DMS 273 (cell line): ENCODE measurements around the gene GM2A.
"Not testable (repeated sequence)": the region's sequence is repeated elsewhere in the genome, so short reads cannot be mapped to it uniquely, and the experiment has no call there.

ENCODE experiments used
- DNase-seq: peaks from one replicate; lab custom pipeline; 2025; ENCODE audit not compliant: unreplicated experiment; lab: John Stamatoyannopoulos, UW

GM2A gene

DNA sequence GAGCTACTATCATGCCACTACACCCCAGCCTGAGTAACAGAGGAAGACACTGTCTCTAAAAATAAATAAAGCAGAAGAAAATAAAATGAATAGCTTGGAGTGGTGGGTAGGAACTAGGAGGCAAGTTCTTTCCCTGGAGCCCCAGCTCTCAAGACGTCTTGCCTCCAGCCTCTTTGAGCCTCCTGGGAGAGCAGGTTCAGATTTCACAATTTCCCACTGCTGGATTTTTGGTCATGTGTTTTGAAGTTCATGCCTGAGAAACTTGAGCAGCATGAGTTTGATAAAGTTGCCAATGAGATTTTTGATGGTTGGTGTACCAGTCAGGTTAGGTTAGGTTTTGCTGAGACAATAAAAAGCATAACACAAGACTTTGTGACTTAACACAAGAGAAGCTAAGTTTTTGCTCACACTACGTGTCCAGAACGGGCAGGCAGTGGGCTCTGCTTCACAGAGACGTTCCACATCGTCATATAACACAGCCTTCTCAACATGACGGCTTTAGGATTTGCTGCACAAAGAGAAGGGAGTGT, 25.0 kb upstream of the GM2A start:
- DNase-seq, result no peak

GRCh38 chr5:151228986-151229385, 24.0 kb upstream of the GM2A start:
- DNase-seq, result no peak

DNA sequence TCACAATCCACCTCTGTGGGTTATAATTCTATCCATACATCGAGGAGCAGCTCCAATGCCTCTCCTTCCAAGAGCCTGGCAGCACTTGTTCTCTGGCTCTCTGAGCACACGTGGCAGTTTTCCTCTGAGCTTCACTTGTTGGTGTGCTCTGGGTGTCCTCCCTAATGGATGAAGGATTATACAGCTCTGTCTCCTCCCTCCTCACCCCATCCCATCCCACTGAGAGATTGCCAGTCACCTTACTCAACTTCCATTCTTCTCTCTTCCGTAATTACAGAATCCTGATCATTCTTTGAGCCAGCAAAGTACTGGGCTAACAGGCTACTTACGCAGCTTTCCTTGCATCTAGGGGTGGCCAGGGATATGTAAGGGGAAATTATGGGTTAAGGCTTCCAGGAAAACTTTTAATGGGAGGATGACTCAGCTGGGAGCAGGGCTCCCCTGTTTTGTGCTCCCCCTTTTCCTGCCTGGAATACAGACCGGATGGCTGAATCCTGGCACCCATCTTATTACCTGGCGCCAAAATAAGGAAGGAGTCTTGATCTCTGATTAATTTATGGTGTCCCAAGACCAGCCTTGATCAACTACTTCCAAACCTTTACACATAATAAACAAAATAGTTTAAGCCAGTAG, 22.8 kb upstream of the GM2A start:
- no peak for DNase-seq

DNA sequence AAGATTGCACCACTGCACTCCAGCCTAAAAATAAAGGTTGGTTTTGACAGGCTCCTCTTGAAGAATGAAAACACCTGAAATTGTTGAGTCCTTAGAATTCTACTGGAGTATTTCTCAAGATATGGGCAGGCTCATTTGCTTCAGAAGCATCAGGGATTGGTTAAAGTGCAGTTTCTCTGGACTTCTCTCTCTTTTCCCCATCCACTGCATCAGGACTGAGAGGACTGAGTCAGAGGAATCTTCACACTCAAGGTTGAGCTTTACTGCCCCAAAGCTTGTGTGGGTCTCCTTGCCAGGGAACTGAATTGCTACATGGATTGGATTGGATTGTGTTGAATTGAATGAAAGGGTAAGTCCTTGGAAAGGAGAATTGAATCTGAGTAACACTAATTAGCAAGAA, 21.6 kb upstream of the GM2A start:
- DNase-seq, result no peak

DNA sequence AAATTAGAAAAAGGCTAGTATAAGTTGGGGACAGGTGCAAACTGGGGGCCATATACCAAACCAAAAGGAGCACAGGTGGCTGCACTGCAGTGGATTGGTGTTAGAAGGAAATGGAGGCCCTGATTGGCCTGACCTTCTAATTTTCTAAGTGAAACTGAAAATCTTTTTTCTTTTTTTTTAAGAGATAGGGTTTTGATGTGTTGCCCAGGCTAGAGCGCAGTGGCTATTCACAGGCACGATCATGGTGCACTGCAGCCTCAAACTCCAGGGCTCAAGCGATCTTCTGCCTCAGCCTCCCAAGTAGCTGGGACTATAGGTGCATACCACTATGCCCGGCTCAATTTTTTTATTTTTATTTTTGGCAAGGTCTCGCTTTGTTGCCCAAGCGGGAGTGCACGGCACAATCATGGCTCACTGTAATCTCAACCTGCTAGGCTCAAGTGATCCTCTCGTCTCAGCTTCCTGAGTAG, 19.3 kb upstream of the GM2A start:
- DNase-seq, result no peak

DNA sequence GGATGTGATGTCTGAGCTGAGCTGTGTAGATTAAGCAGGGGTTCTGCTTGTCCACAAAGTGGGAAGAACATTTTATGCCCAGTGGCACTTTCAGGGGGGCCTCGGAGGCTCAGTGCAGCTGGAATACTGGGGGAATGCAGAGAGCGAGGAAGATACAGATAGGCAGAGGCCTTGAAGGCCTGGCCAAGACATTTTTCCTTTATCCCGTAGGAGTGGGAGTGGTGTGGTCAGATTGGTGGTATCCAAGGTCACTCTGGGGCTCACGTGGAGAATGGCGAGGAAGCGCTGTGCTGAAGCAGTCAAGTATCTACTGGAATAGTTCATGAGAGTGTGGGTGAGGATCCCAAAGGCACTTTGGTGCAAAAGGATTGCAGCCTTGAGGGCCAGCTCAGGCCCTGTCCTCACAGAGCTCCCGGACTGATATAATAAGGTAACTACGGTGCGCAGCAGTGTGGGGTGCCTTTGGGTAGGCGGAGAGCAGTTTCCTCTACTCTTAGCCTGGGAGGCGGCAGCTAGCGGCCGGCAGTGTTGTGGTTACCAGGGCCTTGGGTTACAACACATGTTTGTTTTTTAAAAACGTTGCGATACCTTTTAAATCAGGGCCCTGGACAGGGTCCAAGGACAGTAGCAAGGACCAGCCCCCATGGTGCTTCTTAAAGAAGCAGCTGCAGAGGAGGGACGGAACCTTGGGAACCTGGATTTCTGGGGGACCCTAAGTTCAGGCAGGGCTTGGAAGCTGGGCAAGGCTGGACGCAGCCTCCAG, 18.3 kb upstream of the GM2A start:
- no peak for DNase-seq

- not testable (repeated sequence) for DNase-seq
Observed at GRCh38 chr5:151235239-151235571, 17.8 kb upstream of the GM2A start.

DNA sequence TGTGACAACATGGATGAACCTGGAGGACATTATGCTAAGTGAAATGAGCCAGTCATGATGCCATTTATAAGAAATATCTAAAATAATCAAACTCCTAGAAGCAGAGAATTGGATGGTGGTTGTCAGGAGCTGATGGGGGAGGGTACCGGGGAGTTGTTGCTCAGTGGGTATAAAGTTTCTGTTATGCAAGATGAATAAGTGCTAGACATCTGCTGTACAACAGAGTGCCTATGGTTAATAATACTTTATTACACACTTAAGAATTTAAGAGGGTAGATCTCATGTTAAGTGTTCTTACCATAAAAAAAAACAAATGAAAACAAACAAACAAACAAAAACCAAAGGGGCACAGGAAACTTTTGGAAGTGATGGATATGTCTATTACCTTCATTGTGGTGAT, 16.1 kb upstream of the GM2A start:
- DNase-seq, result peak; percentile 40

GRCh38 chr5:151237685-151238084, 15.3 kb upstream of the GM2A start:
- no peak for DNase-seq

DNA sequence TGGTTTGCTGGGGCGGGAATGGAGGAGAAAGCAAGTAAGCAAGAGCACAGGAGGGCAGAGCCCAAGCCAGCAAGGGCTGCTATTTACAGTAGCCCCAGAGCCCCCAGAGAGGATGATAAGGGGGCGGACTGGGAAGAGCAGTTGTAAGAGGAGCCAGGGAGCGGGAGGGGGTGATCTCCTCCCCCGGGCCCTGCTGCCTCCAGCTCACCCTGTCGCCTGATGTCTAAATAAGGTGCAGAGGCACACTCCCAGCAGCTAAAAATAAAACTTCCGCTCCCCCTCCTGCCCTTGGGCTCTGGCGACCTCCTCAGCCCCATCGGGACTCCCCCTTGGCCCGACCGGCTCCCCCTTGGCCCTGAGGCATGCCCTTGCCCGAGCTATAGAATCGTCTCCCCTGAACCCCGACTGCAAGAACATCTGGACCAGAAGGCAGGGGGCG, 14.7 kb upstream of the GM2A start:
- peak; percentile 14 for DNase-seq

DNA sequence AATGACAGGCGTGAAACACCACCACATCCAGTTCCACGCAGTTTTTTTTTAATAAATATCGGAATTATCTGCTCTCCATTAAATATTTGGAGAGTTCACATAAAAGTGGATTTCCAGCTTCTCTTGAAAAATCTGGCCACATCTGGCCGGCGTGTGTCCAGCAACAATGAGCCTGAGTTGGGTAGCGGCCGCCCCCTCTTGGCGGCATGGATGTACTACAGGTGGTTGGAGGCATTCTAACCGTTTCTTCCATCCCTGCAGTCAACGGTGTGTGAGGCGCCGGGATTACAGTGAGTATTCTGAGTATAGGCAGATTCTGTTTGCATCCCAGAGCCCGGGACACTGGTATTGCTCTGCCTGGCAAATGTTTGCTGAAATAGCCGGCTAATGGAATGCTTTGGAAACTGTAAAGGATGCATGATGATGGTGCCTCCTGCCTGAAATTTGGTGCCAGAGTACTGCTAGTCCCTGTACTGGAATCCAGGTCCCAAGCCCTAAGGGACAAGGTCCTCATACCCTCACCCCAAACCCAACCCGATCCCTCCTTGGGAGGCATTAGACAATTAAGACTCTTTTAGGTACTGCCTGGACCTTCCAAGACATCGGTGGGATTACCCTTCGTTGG, 13.6 kb upstream of the GM2A start:
- peak; percentile 54 for DNase-seq

DNA sequence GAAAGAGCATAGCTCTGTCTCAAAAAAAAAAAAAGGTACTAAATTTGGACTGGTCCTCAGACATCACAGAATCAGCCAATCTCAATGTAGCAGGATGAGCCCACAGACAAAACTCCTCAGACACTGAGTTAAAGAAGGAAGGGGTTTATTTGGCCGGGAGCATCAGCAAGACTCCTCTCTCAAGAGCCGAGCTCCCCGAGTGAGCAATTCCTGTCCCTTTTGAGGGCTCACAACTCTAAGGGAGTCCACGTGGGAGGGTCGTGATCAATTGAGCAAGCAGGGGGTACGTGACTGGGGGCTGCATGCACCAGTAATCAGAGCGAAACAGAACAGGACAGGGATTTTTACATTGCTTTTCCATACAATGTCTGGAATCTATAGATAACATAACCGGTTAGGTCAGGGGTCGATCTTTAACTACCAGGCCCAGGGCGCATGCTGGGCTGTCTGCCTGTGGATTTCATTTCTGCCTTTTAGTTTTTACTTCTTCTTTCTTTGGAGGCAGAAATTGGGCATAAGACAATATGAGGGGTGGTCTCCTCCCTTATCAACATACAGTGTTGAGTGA, 12.6 kb upstream of the GM2A start:
- not testable (repeated sequence) for DNase-seq

DNA sequence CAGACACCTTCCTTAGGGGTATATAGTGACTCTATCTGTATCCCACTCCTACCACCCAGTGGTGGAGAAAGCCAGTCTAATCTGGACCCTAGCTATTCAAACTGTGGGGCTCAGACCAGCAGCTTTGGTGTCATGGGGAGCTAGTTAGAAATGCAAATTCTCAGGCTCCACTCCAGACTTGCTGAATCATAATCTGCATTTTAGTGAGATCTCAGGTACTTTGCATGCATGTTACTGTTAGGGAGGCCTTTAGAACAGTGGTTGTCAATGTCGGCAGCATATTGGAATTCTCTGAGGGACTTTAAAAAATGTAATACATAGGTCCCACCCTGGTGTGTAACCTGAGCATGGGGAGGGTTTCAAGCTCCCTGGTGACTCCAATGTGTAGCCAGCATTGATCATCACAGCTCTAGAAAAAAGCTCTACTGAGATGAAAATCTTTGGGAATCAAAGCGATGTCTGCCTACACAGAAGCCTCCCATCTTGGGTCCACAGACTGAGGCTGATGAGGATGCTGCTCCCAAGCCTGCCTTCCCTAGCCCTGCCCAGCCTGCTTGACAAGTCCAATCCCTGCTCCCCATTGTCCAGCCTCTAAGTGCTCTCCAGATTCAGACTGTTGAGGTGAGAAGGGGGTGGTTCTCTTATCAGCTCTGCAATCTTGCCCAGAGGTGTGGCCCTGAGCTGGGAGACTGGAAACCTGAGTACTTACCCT, 11.9 kb upstream of the GM2A start:
- no peak for DNase-seq

DNA sequence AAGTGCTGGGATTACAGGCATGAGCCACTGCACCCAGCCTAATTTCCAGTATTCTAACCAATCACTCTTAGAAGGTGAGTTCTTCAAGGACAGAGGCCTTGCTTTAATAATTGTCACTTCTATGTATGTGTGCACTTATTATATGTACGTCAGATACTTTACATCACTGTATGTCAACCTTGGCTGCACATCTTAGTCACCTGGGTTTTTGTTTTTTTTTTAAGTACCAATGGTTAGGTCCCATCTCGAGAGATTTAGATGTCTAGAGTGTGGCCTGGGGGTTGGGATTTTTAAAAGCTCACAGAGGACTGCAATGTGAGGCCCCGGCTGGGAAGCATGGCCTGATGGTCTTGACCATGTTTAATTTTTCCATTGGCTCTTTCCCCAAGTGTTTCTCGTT, 9.9 kb upstream of the GM2A start:
- no peak for DNase-seq

DNA sequence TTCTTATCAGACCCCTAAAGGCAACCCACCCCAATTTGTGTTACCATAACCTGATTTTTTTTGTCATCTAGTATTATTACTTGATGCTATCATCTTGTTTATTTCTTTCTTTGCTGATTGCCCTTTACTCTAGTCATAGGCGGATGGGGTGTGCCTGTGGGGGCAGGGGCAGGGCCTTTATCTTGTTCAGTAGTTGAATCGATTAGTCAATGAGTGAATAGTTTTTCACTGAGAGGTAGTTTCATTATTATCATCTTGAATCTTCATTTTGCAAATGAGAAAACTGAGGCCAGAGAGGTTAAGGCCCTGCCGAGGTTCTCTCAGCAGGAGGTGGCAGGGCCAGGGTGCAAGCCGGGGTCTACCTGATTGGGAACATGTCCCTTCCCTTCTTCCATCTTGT, 9.4 kb upstream of the GM2A start:
- no peak for DNase-seq

- no peak for DNase-seq
Observed at GRCh38 chr5:151244206-151244605, 8.8 kb upstream of the GM2A start.

DNA sequence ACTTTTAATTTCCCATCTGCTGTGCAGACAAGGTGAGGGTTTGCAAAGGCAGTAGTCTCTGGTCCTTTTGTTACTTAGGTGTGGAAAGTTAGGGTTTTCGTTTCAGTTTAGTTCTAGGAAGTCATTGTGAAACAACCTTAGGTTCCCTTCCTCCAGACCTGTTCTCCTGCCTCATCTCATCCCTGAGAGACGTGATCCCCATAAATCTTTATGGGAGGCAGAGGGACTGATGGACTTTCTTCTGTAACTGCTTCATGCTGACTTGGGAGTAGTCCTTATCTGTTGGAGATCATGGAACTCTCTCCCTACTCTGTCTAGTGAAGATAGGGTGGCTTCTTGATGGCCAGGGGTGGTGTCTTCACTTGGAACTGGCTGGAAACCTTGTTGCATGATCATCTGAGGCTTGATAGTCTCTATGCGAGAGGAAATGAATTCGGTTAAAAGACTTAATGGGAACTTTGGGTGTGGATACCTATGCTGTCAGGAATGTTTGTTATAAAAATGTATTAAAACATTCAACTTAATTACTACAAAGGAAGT, 7.2 kb upstream of the GM2A start:
- no peak for DNase-seq

GRCh38 chr5:151248651-151249050, 4.3 kb upstream of the GM2A start:
- peak; percentile 47 for DNase-seq

GRCh38 chr5:151249281-151249680, 3.7 kb upstream of the GM2A start:
- DNase-seq, result no peak

DNA sequence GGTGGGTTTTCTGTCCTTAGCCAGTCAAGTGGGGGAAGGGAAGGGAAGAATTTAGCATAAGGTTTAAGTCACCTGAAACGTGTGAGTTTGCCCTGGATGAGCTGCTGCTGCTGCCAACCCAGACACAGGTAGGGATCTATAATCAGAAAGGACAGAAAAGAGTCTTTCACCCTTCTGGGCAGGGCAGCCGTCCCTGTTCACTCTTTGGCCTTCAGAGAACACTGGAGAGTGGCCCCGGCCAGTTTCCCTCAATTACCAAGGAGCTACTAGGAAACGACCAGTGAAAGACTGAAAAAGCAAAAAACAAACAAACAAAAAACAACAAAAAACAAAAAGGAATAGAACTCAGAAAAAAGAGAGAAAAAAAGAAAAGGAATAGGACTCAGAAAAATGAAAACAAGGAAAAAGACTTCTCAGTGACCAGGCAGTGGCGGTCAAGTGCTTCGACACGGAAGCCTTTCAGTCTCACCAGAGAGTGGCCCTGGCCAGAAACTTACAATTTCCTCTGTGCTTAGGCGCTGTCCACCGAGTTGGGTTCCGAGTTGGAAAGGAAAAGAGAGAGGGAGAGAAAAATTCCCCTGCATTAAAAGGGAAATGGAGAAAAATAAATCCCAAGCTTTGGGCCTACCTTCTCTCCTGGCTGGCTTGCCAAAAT, 2.5 kb upstream of the GM2A start:
- no peak for DNase-seq
